HFF-Myc (cell line): ENCODE data around the gene MAP3K20.
"Not testable (repeated sequence)": the region's sequence is repeated elsewhere in the genome, so short reads cannot be mapped to it uniquely, and the experiment has no call there.

Experiments
- DNase-seq: peaks from one replicate; pipeline ENCODE4 v3.0.0-alpha.2; 2011; ENCODE audit warnings: low read depth; ENCODE audit errors: extremely low read depth
- H3K4me3 ChIP-seq: replicated peaks from 2 replicates; pipeline ENCODE4 v1.5.1; 2011; ENCODE audit warnings: low read depth, mild to moderate bottlenecking, control low read depth, low read length
- TF ChIP-seq, protein P1 (sequence below): IDR thresholded peaks from 2 replicates; pipeline ENCODE4 v1.5.1; 2012; ENCODE audit warnings: mild to moderate bottlenecking, low read depth, low read length, control low read depth; ENCODE audit errors: missing control alignments

The MAP3K20 gene

DNA sequence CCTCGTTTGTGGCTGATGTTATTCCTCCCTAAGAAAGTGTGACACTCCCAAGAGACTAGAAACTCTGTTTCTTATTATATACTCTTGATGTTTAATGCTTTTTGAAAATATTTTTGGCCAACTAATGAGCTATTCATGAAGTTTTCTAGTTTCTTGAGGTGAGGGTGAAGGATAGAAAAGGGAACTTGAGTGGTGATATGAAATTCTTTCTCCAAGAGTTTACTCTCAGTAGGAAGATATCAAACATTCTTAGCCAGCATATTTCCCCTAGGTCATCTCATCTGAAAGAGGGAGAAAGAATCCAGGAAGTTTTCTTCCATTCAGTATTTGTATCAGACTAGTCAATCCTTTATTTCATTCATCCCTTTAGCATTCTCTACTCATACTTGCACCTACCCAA, 95.7 kb downstream of the MAP3K20 start:
- DNase-seq = no peak
- TF ChIP-seq, protein P1, sequence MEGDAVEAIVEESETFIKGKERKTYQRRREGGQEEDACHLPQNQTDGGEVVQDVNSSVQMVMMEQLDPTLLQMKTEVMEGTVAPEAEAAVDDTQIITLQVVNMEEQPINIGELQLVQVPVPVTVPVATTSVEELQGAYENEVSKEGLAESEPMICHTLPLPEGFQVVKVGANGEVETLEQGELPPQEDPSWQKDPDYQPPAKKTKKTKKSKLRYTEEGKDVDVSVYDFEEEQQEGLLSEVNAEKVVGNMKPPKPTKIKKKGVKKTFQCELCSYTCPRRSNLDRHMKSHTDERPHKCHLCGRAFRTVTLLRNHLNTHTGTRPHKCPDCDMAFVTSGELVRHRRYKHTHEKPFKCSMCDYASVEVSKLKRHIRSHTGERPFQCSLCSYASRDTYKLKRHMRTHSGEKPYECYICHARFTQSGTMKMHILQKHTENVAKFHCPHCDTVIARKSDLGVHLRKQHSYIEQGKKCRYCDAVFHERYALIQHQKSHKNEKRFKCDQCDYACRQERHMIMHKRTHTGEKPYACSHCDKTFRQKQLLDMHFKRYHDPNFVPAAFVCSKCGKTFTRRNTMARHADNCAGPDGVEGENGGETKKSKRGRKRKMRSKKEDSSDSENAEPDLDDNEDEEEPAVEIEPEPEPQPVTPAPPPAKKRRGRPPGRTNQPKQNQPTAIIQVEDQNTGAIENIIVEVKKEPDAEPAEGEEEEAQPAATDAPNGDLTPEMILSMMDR = no peak
- H3K4me3 ChIP-seq = no peak overlapping the region

DNA sequence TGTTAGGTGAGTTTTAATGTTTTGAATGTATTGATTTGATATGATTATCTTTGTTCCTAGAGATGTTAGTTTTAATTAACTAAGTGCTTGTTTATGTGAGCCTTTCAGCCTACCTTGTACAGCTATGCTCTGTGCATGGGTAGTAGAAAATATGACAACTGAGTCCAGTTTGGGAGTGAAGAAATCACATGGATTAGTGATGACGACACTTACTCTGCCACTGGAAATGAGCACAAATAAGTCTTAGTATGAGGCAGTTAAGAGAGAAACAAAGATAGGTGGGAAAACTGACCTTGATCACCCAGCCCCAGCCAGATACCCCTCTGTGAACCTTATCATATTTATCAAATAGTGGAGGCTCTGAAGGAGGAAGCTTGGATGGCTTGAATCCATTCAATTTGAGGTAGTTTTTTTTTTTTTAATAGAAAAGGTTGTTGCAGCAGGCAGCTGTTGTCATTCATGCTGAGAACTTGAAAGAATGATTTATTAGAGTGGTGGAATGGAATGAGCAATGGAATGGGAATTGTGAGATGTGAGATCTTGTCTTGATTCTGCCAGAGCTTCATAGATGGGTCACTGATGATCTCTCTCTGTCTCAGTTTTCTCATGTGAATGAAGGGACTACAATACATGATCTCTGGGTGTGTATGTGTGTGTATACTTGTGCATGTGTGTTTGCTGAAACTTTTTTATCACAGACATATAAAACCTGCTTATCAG, 96.4 kb downstream of the MAP3K20 start:
- DNase-seq = no peak
- no peak overlapping the region for H3K4me3 ChIP-seq
- TF ChIP-seq, protein P1 = no peak

DNA sequence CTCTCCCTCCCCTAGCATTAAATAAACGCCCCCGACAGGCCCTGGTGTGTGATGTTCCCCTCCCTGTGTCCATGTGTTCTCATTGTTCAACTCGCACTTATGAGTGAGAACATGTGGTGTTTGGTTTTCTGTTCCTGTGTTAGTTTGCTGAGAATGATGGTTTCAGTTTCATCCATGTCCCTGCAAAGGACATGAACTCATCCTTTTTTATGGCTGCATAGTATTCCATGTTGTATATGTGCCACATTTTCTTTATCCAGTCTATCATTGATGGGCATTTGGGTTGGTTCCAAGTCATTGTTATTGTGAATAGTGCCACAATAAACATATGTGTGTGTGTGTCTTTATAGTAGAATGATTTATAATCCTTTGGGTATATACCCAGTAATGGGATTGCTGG, 98.7 kb downstream of the MAP3K20 start:
- H3K4me3 ChIP-seq, DNase-seq: not testable (repeated sequence)

DNA sequence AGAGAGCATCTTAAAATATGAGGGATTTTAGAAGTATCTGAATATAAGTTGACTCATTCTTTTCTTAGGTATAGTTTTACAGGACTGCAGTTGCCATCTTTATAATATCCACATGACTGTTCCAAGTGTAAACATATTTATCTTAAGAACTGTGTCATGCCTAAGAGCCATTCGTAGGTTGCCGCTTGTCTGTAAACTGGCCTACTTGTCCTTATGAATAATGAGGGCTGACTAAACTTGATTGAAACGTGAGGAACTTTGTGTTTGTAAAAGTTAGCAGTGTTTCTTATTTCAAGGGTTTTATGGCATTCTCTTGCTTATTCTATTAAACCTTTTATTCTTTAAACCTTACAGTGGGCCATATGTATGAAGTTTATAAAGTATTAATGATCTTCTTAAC, 99.6 kb downstream of the MAP3K20 start:
- TF ChIP-seq, protein P1 = no peak
- DNase-seq = no peak
- H3K4me3 ChIP-seq = no peak overlapping the region

DNA sequence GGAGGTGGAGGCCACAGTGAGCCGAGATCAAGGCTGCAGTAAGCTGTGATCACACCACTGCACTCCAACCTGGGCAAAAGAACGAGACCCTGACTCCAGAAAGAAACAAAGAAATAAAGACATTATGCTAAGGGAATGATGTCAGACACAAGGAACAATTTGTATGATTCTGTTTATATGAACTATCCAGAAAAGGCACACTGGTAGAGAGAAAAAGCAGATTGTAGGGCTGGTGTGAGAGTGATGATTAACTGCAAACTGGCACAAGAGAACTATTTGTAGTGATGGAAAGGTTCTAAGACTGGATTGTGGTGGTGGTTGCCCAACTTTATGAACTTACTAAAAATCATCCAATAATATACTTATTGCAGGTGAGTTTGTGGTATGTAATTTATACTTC, 106.3 kb downstream of the MAP3K20 start:
- no peak for DNase-seq
- TF ChIP-seq, protein P1 = no peak
- no peak overlapping the region for H3K4me3 ChIP-seq

DNA sequence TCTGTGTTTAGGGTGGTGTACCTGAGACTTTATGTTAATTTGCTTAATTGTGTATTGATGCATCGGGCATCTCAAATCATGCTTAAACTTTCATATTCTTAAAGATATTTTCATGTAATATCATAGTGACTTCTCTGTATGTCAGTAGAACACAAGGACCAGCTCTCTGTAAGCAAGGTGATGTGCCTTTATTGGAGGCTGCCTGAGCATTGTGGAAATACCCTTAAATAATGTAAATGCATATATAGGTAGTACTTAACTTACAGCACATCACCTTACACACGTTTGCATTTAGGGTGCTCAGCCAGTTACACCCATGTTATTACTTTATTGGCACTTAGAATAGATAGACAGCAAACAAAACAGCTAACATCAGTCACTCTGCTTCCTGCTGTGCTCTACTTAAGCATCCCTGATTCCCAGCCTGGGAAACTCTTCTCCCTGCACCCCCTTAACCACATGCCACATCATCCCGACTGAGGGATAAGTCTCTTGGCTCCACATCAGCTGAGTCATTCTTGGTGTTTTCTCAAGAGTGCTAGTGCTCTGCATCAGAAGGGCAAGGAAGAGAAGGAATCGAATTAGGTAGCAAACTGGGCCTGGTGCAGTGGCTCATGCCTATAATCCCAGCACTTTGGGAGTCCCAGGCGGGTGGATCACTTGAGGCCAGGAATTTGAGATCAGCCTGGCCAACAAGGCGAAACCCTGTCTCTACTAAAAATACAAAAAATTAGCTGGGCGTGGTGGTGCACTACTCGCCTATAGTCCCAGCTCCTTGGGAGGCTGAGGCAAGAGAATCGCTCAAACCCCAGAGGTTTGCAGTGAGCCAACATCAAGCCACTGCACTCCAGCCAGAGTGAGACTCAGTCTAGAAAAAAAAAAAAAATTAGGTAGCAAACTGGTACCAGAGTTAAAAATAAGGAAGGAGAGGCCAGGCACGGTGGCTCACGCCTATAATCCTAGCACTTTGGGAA, 108.7 kb downstream of the MAP3K20 start:
- DNase-seq = peak; percentile 92
- TF ChIP-seq, protein P1 = no peak
- H3K4me3 ChIP-seq = no peak overlapping the region

DNA sequence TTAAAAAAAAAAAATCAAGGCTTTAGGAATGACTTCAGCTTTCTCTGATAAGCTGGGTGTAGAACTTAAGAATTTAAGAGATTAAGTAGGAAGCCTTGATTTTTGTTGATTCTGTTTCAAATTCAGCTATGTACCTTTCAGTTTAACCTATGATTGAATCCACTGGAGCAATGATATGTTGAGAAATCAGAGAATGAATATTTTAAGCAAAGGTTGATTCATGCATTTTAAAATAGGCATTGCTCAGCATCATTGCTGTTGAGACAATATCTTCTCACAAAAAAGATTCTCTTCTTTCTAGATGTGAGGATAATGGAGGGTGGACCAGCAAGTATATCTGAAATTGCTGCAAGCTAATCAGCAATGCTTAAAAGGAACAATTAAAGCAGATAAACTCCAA, 109.8 kb downstream of the MAP3K20 start:
- DNase-seq = no peak
- TF ChIP-seq, protein P1 = no peak
- H3K4me3 ChIP-seq = no peak overlapping the region
